ENCODE results near the gene RALY. TPM values are rescaled to one million over a fixed set of nuclear protein-coding genes. Genes with fewer than 3 reads are reported as not detected.

RALY gene
- polyA plus RNA-seq, 2 of the 4 experiments (the other 2 are of a cell fraction): 63.4 to 102 TPM

GRCh38 chr20:33979094-33979493, 14.6 kb upstream of the RALY start:
- no peak for TF ChIP-seq ZSCAN20 (CRISPR knock-in tag; IDR thresholded peaks at IDR 0.05)
- TF ChIP-seq MAX (IDR thresholded peaks at IDR 0.05): no peak
- no peak for TF ChIP-seq EHMT2 (IDR thresholded peaks at IDR 0.05; ENCODE audit: low read depth)
- no peak for TF ChIP-seq RFX5 (IDR thresholded peaks at IDR 0.05)
- no peak for FAIRE-seq
- DNase-seq (ENCODE audit: low read depth in 1 of 2, low spot score in 1 of 2): no peak
- CTCF ChIA-PET: interaction anchor here (0.6 kb wide), 1 partner anchor 498 kb away, joined by 4 read pairs; no protein-coding TSS in a partner anchor
- Histone ChIP-seq H3K4me2 (no peak overlapping the region), H3K27ac (no peak overlapping the region), H3K9me3 (peaks cover 5% of the 10 kb centered on the region; the same call in 1 of the 3 replicates), H3K4me3 (no peak overlapping the region), H3K4me1 (no peaks in the 10 kb centered on the region)
- 3% methylated on average over 2 of the region's 2 CpGs for WGBS (ENCODE audit: missing lambda C conversion rate)
- no peak for ATAC-seq
- POLR2A ChIA-PET: interaction anchor here (2.0 kb wide), 1 partner anchor 14 kb away, joined by 6 read pairs; the partner anchor contains the start of gene RALY

GRCh38 chr20:33981347-33981746, 12.4 kb upstream of the RALY start:
- Histone ChIP-seq H3K4me3 (no peak overlapping the region), H3K4me1 (no peaks in the 10 kb centered on the region), H3K9me3 (peaks cover 5% of the 10 kb centered on the region; the same call in 1 of the 3 replicates), H3K4me2 (no peak overlapping the region), H3K27ac (no peak overlapping the region)
- ChIA-PET POLR2A (interaction anchor here (1.4 to 2.0 kb wide), 2 partner anchors 12 kb away, joined by 5 to 6 read pairs; partner anchors contain the start of gene RALY), CTCF (interaction anchor here (0.9 to 2.3 kb wide), 3 partner anchors 9 to 44 kb away, joined by 4 to 9 read pairs (median 5); no protein-coding TSS in a partner anchor)
- DNase-seq (ENCODE audit: low read depth in 1 of 2, low spot score in 1 of 2): no peak
- 78% methylated on average over 7 of the region's 7 CpGs for WGBS (ENCODE audit: missing lambda C conversion rate)
- TF ChIP-seq HDAC2 (IDR thresholded peaks at IDR 0.05) (no peak), CHD4 (IDR thresholded peaks at IDR 0.05; ENCODE audit: borderline replicate concordance) (no peak), KDM5A (IDR thresholded peaks at IDR 0.05) (no peak), EP300 (IDR thresholded peaks at IDR 0.05) (no peak), PBX3 (IDR thresholded peaks at IDR 0.05) (no peak), ZFP36 (IDR thresholded peaks at IDR 0.05; ENCODE audit: borderline replicate concordance, partially characterized antibody) (no peak), TP53 (CRISPR knock-in tag; IDR thresholded peaks at IDR 0.05) (no peak), ZSCAN20 (CRISPR knock-in tag; IDR thresholded peaks at IDR 0.05) (no peak), SMC3 (IDR thresholded peaks at IDR 0.05) (no peak)
- FAIRE-seq: no peak
- ATAC-seq: no peak

GRCh38 chr20:33981964-33982363, 11.7 kb upstream of the RALY start:
- 36% methylated on average over 3 of the region's 3 CpGs for WGBS (ENCODE audit: missing lambda C conversion rate)
- no peak overlapping the region for H3K4me3 ChIP-seq
- TF ChIP-seq REST (IDR thresholded peaks at IDR 0.05) (peak; percentile 69), ATOH8 (CRISPR knock-in tag; IDR thresholded peaks at IDR 0.05; ENCODE audit: low read depth) (no peak)
- POLR2A ChIA-PET: interaction anchor here (1.4 kb wide), 1 partner anchor 12 kb away, joined by 5 read pairs; the partner anchor contains the start of gene RALY
- H3K4me1 ChIP-seq: no peaks in the 10 kb centered on the region
- H3K4me2 ChIP-seq: no peak overlapping the region
- DNase-seq (ENCODE audit: low read depth in 1 of 2, low spot score in 1 of 2) (no peak), ATAC-seq (no peak), FAIRE-seq (no peak)
- H3K9me3 ChIP-seq: peaks cover 5% of the 10 kb centered on the region; the same call in 1 of the 3 replicates
- H3K27ac ChIP-seq: no peak overlapping the region
- CTCF ChIA-PET: interaction anchor here (0.9 to 2.3 kb wide), 2 partner anchors 10 to 32 kb away, joined by 5 to 9 read pairs; no protein-coding TSS in a partner anchor
